ENCODE data around the gene LMBR1.

LMBR1 gene

DNA sequence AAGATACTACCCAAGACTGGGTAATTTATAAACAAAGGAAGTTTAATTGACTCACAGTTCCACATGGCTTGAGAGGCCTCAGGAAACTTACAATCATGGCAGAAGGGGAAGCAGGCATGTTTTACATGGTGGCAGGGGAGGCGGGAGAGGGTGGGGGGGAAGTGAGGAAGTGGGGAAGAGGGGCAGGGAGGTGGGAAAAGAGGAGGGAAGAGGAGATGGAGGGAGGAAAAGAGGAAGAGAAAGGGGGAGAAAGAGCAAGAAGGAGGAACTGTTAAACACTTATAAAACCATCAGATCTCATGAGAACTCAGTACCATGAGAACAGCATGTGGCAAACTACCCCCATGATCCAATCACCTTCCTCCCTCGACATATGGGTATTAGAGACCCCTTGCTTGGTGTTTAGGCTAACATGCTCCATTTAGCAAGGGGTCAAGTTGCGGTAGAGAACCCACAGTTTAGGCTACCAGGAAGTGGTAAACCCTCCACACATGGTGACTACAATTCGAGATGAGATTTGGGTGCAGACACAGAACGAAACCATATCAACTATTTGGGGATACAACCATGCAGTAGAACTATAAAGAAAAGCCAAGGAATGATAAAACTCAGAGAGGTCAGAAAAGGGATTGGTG is 3.5 kb upstream of the LMBR1 start:
- peak; percentile 66 for DNase-seq (ENCODE audit: low read depth)
- H3K4me3 ChIP-seq (ENCODE audit: low read depth, low read length) = no peak overlapping the region
- TF ChIP-seq, protein P1, sequence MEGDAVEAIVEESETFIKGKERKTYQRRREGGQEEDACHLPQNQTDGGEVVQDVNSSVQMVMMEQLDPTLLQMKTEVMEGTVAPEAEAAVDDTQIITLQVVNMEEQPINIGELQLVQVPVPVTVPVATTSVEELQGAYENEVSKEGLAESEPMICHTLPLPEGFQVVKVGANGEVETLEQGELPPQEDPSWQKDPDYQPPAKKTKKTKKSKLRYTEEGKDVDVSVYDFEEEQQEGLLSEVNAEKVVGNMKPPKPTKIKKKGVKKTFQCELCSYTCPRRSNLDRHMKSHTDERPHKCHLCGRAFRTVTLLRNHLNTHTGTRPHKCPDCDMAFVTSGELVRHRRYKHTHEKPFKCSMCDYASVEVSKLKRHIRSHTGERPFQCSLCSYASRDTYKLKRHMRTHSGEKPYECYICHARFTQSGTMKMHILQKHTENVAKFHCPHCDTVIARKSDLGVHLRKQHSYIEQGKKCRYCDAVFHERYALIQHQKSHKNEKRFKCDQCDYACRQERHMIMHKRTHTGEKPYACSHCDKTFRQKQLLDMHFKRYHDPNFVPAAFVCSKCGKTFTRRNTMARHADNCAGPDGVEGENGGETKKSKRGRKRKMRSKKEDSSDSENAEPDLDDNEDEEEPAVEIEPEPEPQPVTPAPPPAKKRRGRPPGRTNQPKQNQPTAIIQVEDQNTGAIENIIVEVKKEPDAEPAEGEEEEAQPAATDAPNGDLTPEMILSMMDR (IDR thresholded peaks at IDR 0.05; ENCODE audit: insufficient read depth, low read depth, low read length, missing control alignments) = no peak

DNA sequence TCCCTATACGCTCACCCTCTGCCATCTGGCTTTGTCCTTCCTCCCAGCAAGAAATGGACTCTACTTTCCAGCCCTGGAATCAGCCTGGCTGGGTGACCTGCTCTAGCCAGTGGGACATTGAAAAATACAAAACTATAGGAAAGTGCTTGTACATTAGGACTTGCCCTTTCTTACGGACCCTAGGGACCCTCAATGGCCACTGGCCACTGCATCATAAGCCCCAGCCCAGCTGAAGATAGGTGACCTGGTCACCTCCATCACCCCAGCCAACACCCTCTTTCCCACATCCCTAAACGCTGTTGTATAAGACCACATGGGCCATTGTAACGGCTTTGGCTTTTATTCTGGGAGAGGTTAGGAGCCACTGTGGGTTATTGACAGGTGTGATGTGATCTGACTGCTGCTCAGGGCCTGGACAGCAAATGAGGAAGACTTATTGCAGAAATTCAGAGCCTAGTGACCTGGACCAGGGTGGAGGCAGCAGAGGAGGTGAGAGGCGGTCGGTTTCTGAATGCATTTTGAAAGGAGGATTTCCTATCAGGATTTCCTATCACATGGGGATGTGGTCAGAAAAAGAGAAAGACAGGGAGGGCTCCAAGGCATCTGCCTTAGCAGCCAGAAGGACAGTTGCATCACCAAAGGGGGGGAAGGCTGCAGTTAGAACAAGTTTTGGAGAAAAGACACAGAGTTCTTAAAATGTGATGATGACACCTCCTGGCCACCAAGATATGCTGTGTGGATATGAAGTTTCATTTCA is 2.2 kb upstream of the LMBR1 start:
- H3K4me3 ChIP-seq (ENCODE audit: low read depth, low read length) = no peak overlapping the region
- no peak for DNase-seq (ENCODE audit: low read depth)
- TF ChIP-seq, protein P1 (IDR thresholded peaks at IDR 0.05; ENCODE audit: insufficient read depth, low read depth, low read length, missing control alignments) = no peak

DNA sequence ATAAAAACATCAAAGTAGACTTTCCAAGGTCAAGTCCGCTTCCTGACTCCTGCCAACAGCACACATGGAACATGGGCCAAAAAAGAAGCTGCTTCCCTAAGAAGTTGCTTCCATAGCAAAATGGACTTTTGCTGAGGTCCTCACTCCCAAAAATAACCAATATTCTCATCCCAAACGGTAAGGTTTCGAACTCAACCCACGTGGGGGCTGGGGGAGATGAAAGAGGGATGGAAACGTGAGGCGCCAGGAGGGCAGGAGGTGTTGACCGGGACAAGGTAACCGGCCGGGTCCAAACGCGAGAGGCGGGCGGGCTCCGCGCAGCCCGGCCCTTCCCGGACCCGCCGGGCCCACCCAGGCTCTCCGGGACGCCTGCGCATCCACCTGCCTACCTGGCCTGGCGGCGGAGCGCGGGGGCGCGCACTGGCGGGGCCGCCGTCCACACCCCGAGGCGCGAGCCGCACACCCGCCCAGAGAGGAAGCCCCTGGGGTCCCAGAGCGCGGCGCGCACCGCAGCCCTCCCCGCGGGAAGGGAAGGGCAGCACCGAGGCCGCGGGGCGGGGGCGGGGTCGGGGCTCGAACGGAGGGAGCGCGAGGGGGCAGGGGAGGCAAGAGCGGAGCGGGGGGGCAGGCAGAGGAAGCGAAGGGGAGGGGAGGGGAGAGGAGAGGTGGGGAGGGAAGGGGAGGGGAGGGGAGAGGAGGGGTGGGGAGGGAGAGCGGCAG is 742 bp downstream of the LMBR1 start:
- TF ChIP-seq, protein P1 (IDR thresholded peaks at IDR 0.05; ENCODE audit: insufficient read depth, low read depth, low read length, missing control alignments) = no peak
- peak; percentile 77 for DNase-seq (ENCODE audit: low read depth)
- peak overlapping the region; percentile 97 for H3K4me3 ChIP-seq (ENCODE audit: low read depth, low read length)

DNA sequence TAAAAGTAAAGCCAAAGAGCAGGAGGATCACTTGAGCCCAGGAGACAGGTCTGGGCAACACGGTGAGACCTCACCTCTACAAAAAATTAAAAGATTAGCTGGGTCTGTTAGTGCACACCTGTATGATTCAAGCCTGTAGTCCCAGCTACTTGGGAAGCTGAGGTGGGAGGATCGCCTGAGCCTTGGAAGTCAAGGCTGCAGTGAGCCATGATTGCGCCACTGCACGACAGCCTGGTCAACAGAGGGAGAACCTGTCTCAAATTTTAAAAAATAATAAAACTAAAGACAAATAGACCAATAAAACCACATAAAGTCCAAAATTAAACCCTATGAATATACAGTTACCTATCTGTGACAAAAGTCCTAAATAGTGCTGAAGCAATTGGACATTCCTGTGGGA is 3.2 kb downstream of the LMBR1 start:
- DNase-seq (ENCODE audit: low read depth) = no peak
- no peak overlapping the region for H3K4me3 ChIP-seq (ENCODE audit: low read depth, low read length)
- TF ChIP-seq, protein P1 (IDR thresholded peaks at IDR 0.05; ENCODE audit: insufficient read depth, low read depth, low read length, missing control alignments) = no peak

DNA sequence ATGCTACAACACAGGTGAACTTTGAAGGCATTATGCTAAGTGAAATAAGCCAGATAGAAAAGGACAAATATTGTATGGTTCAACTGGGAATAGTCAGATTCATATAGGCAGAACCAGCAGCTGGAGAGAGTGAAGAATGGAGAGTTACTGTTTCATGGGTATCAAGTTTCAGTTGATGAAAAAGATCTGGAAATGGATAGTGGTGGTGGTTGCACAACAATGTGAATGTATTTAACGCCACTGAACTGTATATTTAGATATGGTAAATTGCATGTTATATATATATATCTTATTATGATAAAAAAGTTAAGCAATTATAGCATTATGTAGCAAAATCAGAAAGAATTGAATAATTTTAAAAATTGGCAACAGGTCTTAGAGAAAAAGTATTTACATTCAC is 3.9 kb downstream of the LMBR1 start:
- H3K4me3 ChIP-seq (ENCODE audit: low read depth, low read length) = no peak overlapping the region
- TF ChIP-seq, protein P1 (IDR thresholded peaks at IDR 0.05; ENCODE audit: insufficient read depth, low read depth, low read length, missing control alignments) = no peak
- DNase-seq (ENCODE audit: low read depth) = no peak

DNA sequence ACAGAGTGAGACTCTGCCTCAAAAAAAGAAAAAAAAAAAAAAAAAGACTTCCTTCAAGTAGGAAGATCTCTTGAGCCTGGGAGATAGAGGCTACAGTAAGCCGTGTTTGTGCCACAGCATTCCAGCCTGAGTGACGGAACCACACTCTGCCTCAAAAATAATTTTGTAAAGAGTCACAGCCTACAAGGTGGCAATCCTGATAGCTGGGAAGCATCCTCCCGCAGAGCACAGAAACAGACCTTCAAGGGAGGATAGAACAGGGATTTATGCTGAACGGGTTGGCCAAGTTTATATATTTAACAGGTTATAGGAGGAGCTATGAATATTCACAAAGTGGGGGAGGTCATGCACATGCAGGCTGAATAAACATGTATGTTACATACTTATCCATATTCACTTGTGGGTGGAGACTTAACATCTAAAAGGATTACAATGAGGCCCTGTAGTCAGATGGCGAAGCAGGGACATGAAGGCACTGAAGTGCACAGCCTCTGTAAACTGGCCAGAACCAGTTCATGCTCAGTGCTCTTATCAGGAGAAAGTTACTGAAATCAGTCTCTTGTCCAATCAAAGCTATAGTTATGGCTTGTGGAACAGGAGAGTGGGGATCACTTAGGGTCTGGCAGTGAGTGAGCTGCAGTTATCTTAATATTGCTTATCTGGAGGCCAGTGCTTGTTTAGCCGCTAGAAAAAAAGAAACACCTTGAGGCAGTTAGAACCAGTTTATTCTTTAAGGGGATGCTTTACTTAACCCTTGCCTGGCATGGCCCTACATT is 6.8 kb downstream of the LMBR1 start:
- H3K4me3 ChIP-seq (ENCODE audit: low read depth, low read length) = no peak overlapping the region
- TF ChIP-seq, protein P1 (IDR thresholded peaks at IDR 0.05; ENCODE audit: insufficient read depth, low read depth, low read length, missing control alignments) = no peak
- DNase-seq (ENCODE audit: low read depth) = no peak

Measured in GM12865 (cell line).